ENCODE measurements around the gene SLC35F5. TPM values are rescaled to one million over a fixed set of nuclear protein-coding genes. Genes with fewer than 3 reads are reported as not detected.
"Not testable (repeated sequence)": the region's sequence is repeated elsewhere in the genome, so short reads cannot be mapped to it uniquely, and the experiment has no call there.

SLC35F5 gene
- polyA plus RNA-seq, 4 donors: 12.7 to 86.0 (median 19.7) TPM

DNA sequence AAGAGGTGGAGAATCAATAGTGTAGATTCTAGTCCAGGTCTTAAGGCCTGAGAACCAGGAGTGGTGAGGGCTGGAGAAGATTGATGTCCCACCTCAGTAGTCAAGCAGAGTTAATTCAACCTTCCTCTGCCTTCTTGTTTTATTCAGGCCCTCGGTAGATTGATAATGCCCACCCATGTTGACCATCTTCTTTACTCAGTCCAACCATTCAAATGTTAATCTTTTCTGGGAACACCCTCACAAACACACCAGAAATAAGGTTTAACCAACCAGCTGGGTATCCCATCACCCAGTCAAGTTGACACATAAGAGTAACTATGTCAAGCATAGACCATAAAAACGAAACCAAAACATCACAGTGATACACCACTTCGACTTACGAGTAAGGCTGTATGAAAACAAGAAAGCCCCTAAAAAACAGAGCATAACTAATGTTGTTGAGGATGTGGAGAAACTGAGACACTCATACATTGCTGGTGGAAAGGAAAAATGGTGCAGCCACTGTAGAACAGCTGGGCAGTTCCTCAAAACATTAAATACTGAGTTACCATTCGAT, 57.5 kb downstream of the SLC35F5 start:
- H3K27ac ChIP-seq (ENCODE audit: low read depth in 1 of 3, low read length in 2 of 3): no peak overlapping the region
- DNase-seq (no peak), FAIRE-seq (no peak)
- H3K4me1 ChIP-seq (ENCODE audit: control insufficient read depth in 3 of 3, insufficient read depth in 2 of 3, low read depth in 1 of 3, low read length in 2 of 3): peaks cover 0 to 9% (median 0%) of the 10 kb centered on the region in 3 donors
- H3K4me3 ChIP-seq (ENCODE audit: low read depth in 1 of 3, low read length in 3 of 3): no peak overlapping the region
- whole genome bisulfite sequencing, 3 donors: 78 to 89% (median 85%) methylated on average over 5 of the region's 5 CpGs
- no peaks in the 10 kb centered on the region for H3K36me3 ChIP-seq (ENCODE audit: control insufficient read depth in 3 of 3, insufficient read depth in 2 of 3, low read depth in 1 of 3, low read length in 3 of 3)
- H3K9me3 ChIP-seq (ENCODE audit: control insufficient read depth in 2 of 2, insufficient read depth in 1 of 2, low read depth in 1 of 2, low read length in 1 of 2): no peaks in the 10 kb centered on the region
- no peaks in the 10 kb centered on the region for H3K27me3 ChIP-seq (ENCODE audit: control insufficient read depth in 3 of 3, insufficient read depth in 3 of 3, low read length in 3 of 3)

DNA sequence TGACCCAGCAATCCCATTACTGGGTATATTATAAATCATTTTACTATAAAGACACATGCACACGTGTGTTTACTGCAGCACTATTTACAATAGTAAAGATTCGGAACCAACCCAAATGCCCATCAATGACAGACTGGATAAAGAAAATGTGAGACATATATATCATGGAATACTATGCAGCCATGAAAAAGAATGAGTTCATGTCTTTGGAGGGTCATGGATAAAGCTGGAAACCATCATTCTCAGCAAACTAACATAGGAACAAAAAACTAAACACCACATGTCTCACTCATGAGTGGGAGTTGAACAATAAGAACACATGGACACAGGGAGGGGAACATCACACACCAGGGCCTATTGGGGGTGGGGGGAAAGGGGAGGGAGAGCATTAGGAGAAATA, 58.2 kb downstream of the SLC35F5 start:
- DNase-seq; H3K9me3 ChIP-seq (ENCODE audit: control insufficient read depth in 2 of 2, insufficient read depth in 1 of 2, low read depth in 1 of 2, low read length in 1 of 2); H3K27me3 ChIP-seq (ENCODE audit: control insufficient read depth in 3 of 3, insufficient read depth in 3 of 3, low read length in 3 of 3); H3K4me1 ChIP-seq (ENCODE audit: control insufficient read depth in 3 of 3, insufficient read depth in 2 of 3, low read depth in 1 of 3, low read length in 2 of 3); H3K4me3 ChIP-seq (ENCODE audit: low read depth in 1 of 3, low read length in 3 of 3); H3K36me3 ChIP-seq (ENCODE audit: control insufficient read depth in 3 of 3, insufficient read depth in 2 of 3, low read depth in 1 of 3, low read length in 3 of 3); FAIRE-seq; H3K27ac ChIP-seq (ENCODE audit: low read depth in 1 of 3, low read length in 2 of 3): not testable (repeated sequence)
- WGBS, 3 donors: 93 to 98% (median 94%) methylated on average over 2 of the region's 2 CpGs

DNA sequence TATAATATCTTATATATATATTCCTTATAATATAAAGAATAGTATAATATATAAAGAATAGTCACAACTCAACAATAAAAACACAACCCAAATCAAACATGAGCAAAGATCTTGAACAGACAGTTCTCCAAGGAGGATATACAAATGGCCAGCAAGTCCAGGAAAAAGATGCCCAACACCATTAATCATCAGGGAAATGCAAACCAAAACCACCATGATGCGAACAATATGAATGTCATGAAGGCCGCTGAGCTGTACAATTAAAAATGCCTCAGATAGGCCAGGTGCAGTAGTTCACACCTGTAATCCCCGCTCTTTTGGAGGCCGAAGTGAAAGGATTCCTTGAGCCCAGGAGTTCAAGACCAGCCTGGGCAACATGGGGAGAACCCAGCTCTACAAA, 58.9 kb downstream of the SLC35F5 start:
- Histone ChIP-seq H3K36me3 (ENCODE audit: control insufficient read depth in 3 of 3, insufficient read depth in 2 of 3, low read depth in 1 of 3, low read length in 3 of 3) (no peaks in the 10 kb centered on the region), H3K4me1 (ENCODE audit: control insufficient read depth in 3 of 3, insufficient read depth in 2 of 3, low read depth in 1 of 3, low read length in 2 of 3) (no peaks in the 10 kb centered on the region), H3K27me3 (ENCODE audit: control insufficient read depth in 3 of 3, insufficient read depth in 3 of 3, low read length in 3 of 3) (no peaks in the 10 kb centered on the region), H3K9me3 (ENCODE audit: control insufficient read depth in 2 of 2, insufficient read depth in 1 of 2, low read depth in 1 of 2, low read length in 1 of 2) (no peaks in the 10 kb centered on the region), H3K4me3 (ENCODE audit: low read depth in 1 of 3, low read length in 3 of 3) (no peak overlapping the region), H3K27ac (ENCODE audit: low read depth in 1 of 3, low read length in 2 of 3) (no peak overlapping the region)
- no peak for FAIRE-seq
- 95 to 99% (median 99%) methylated on average over 4 of the region's 4 CpGs for WGBS, 3 donors
- DNase-seq: no peak

DNA sequence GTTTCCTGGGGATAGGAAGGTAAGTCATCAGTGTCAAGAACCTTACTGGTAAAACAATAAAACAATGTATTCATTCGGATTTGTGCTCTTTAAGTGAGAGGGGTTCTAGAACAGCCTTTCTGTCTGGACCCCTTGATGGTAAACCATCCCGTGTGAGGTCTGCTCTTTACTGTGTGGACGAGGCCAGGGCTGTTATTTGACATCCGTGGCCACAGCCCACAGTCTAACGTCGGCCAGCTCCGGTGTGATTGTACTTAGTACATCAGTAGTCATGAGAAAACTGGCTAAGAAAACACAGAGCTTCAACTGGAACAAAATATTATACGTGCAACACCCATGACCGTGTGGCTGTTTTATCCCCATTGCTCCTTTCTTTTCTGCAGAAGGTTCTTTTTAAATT, 62.0 kb downstream of the SLC35F5 start:
- DNase-seq: no peak
- 70 to 78% (median 77%) methylated on average over 9 of the region's 9 CpGs for WGBS, 3 donors

DNA sequence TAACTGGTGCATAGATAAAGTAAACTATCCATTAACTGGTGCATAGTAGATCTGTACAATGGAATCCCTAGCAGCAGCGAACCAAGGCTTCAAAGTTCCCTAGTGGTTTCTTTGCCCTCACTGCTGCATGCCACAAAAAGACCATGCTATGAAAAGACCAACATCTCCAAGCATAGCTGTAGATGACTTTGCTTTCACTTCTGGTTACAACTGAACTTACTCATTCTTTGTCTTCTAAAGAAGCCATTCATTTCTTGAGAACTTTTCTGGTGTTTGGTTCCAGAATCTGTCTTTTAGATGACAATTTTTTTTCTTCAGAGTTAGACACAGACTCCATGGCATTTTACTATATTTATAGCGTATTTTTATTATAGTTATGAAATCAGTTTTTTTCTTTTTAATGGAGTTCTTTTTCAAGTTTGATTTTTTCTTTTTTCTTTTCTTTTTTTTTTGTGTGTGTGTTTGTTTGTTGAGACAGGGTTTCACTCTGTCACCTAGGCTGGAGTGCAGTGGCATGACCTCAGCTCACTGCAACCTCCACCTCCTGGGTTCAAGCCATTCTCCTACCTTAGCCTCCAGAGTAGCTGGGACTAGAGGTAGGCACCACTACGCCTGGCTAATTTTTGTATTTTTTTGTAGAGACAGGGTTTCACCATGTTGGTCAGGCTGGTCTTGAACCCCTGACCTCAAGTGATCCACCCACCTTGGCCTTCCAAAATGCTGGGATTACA, 63.6 kb downstream of the SLC35F5 start:
- DNase-seq (peak in 1 of 2 donors; percentile 12), FAIRE-seq (no peak)
- 62 to 77% (median 63%) methylated on average over 3 of the region's 3 CpGs for WGBS, 3 donors

More for the DNA sequence above, 62.0 kb downstream of the SLC35F5 start:
- H3K4me3 ChIP-seq (ENCODE audit: low read depth in 1 of 3, low read length in 3 of 3): no peak overlapping the region
- H3K9me3 ChIP-seq (ENCODE audit: control insufficient read depth in 2 of 2, insufficient read depth in 1 of 2, low read depth in 1 of 2, low read length in 1 of 2): no peaks in the 10 kb centered on the region
- H3K36me3 ChIP-seq (ENCODE audit: control insufficient read depth in 3 of 3, insufficient read depth in 2 of 3, low read depth in 1 of 3, low read length in 3 of 3): no peaks in the 10 kb centered on the region
- H3K4me1 ChIP-seq (ENCODE audit: control insufficient read depth in 3 of 3, insufficient read depth in 2 of 3, low read depth in 1 of 3, low read length in 2 of 3): no peaks in the 10 kb centered on the region
- no peak for FAIRE-seq
- H3K27me3 ChIP-seq (ENCODE audit: control insufficient read depth in 3 of 3, insufficient read depth in 3 of 3, low read length in 3 of 3): no peaks in the 10 kb centered on the region
- no peak overlapping the region for H3K27ac ChIP-seq (ENCODE audit: low read depth in 1 of 3, low read length in 2 of 3)

DNA sequence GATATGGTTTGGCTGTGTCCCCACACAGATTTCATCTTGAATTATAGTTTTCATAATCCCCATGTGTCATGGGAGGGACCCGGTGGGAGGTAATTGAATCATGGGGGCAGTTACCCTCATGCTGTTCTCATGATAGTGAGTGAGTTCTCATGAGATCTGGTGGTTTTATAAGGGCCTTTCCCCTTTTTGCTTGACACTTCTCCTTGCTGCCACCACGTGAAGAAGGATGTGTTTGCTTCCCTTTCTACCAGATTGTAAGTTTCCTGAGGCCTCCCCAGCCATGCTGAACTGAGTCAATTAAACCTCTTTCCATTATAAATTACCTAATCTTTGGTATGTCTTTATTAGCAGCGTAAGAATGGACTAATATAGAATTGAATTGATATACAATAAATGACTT, 65.6 kb downstream of the SLC35F5 start:
- H3K9me3 ChIP-seq (ENCODE audit: control insufficient read depth in 2 of 2, insufficient read depth in 1 of 2, low read depth in 1 of 2, low read length in 1 of 2): not testable (repeated sequence)

More for the DNA sequence above, 63.6 kb downstream of the SLC35F5 start:
- H3K27me3 ChIP-seq (ENCODE audit: control insufficient read depth in 3 of 3, insufficient read depth in 3 of 3, low read length in 3 of 3): no peaks in the 10 kb centered on the region
- no peak overlapping the region for H3K27ac ChIP-seq (ENCODE audit: low read depth in 1 of 3, low read length in 2 of 3)
- no peak overlapping the region for H3K4me3 ChIP-seq (ENCODE audit: low read depth in 1 of 3, low read length in 3 of 3)
- H3K4me1 ChIP-seq (ENCODE audit: control insufficient read depth in 3 of 3, insufficient read depth in 2 of 3, low read depth in 1 of 3, low read length in 2 of 3): no peaks in the 10 kb centered on the region
- no peaks in the 10 kb centered on the region for H3K36me3 ChIP-seq (ENCODE audit: control insufficient read depth in 3 of 3, insufficient read depth in 2 of 3, low read depth in 1 of 3, low read length in 3 of 3)
- no peaks in the 10 kb centered on the region for H3K9me3 ChIP-seq (ENCODE audit: control insufficient read depth in 2 of 2, insufficient read depth in 1 of 2, low read depth in 1 of 2, low read length in 1 of 2)

DNA sequence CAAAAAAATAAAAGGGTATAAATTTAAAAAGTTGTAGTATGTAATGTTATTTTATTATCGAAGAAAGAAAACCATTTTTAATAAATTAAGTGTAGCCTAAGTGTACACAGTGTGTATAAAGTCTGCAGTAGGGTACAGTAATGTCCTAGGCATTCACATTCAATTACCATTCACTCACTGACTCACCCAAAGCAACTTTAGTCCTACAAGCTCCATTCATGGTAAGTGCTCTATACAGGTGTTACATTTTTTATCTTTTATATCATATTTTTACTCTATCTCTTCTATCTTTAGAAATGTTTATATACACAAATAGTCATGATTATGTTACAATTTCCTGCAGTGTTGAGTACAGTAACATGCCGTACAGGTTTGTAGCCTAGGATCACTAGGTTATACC, 69.9 kb downstream of the SLC35F5 start:
- no peak overlapping the region for H3K27ac ChIP-seq (ENCODE audit: low read depth in 1 of 3, low read length in 2 of 3)
- no peaks in the 10 kb centered on the region for H3K36me3 ChIP-seq (ENCODE audit: control insufficient read depth in 3 of 3, insufficient read depth in 2 of 3, low read depth in 1 of 3, low read length in 3 of 3)
- H3K4me1 ChIP-seq (ENCODE audit: control insufficient read depth in 3 of 3, insufficient read depth in 2 of 3, low read depth in 1 of 3, low read length in 2 of 3): no peaks in the 10 kb centered on the region
- no peaks in the 10 kb centered on the region for H3K9me3 ChIP-seq (ENCODE audit: control insufficient read depth in 2 of 2, insufficient read depth in 1 of 2, low read depth in 1 of 2, low read length in 1 of 2)
- FAIRE-seq: no peak
- H3K27me3 ChIP-seq (ENCODE audit: control insufficient read depth in 3 of 3, insufficient read depth in 3 of 3, low read length in 3 of 3): no peaks in the 10 kb centered on the region
- WGBS, 3 donors: 87 to 88% (median 88%) methylated on average over 2 of the region's 2 CpGs
- no peak for DNase-seq
- H3K4me3 ChIP-seq (ENCODE audit: low read depth in 1 of 3, low read length in 3 of 3): no peak overlapping the region

More for the DNA sequence above, 65.6 kb downstream of the SLC35F5 start:
- 54 to 71% (median 54%) methylated on average over 3 of the region's 3 CpGs for WGBS, 3 donors
- not testable (repeated sequence) for H3K4me1 ChIP-seq (ENCODE audit: control insufficient read depth in 3 of 3, insufficient read depth in 2 of 3, low read depth in 1 of 3, low read length in 2 of 3); DNase-seq; H3K4me3 ChIP-seq (ENCODE audit: low read depth in 1 of 3, low read length in 3 of 3); FAIRE-seq; H3K27me3 ChIP-seq (ENCODE audit: control insufficient read depth in 3 of 3, insufficient read depth in 3 of 3, low read length in 3 of 3); H3K27ac ChIP-seq (ENCODE audit: low read depth in 1 of 3, low read length in 2 of 3); H3K36me3 ChIP-seq (ENCODE audit: control insufficient read depth in 3 of 3, insufficient read depth in 2 of 3, low read depth in 1 of 3, low read length in 3 of 3)

DNA sequence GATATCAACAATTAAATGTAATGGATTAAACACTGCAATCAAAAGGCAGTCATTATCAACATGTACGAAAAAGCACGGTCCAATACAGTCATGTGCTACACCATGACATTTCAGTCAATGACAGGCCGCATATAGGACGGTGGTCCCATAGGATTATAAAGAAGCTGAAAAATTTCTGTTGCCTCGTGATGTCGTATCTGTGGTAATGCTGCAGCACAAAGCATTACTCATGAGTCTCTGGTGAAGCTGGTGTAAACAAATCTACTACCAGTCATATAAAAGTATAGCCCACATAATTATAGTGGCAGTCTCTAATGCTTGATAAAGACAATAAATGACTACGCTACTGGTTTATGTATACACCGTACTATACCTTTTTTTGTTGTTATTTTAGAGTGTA, 71.0 kb downstream of the SLC35F5 start:
- Histone ChIP-seq H3K27ac (ENCODE audit: low read depth in 1 of 3, low read length in 2 of 3) (no peak overlapping the region), H3K36me3 (ENCODE audit: control insufficient read depth in 3 of 3, insufficient read depth in 2 of 3, low read depth in 1 of 3, low read length in 3 of 3) (no peaks in the 10 kb centered on the region), H3K9me3 (ENCODE audit: control insufficient read depth in 2 of 2, insufficient read depth in 1 of 2, low read depth in 1 of 2, low read length in 1 of 2) (no peaks in the 10 kb centered on the region), H3K27me3 (ENCODE audit: control insufficient read depth in 3 of 3, insufficient read depth in 3 of 3, low read length in 3 of 3) (no peaks in the 10 kb centered on the region), H3K4me3 (ENCODE audit: low read depth in 1 of 3, low read length in 3 of 3) (no peak overlapping the region), H3K4me1 (ENCODE audit: control insufficient read depth in 3 of 3, insufficient read depth in 2 of 3, low read depth in 1 of 3, low read length in 2 of 3) (no peaks in the 10 kb centered on the region)
- FAIRE-seq (no peak), DNase-seq (no peak)
- 91 to 94% (median 94%) methylated on average over 8 of the region's 8 CpGs for WGBS, 3 donors

DNA sequence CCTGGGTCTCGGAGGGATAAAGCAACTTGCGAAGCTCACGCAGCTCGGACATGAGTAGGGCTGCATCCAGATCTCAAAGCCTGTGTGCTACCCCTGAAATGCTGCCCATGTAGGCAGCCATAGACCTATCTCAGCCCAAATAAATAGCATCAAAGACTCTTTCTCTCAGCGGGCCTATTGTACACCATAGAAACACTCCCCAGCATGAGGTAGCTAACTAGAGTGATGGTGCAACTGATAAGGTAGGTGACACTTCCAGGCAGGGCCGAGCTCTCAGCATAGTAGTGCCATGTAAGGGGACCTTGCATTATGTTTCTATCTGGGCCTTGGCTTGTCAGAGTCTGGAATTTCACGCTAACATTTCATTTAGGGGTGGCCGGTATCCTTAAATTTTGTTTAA, 77.0 kb downstream of the SLC35F5 start:
- DNase-seq (no peak), FAIRE-seq (no peak)
- H3K4me3 ChIP-seq (ENCODE audit: low read depth in 1 of 3, low read length in 3 of 3): no peak overlapping the region
- no peaks in the 10 kb centered on the region for H3K4me1 ChIP-seq (ENCODE audit: control insufficient read depth in 3 of 3, insufficient read depth in 2 of 3, low read depth in 1 of 3, low read length in 2 of 3)
- 86 to 89% (median 87%) methylated on average over 8 of the region's 8 CpGs for WGBS, 3 donors
- no peaks in the 10 kb centered on the region for H3K36me3 ChIP-seq (ENCODE audit: control insufficient read depth in 3 of 3, insufficient read depth in 2 of 3, low read depth in 1 of 3, low read length in 3 of 3)
- no peaks in the 10 kb centered on the region for H3K9me3 ChIP-seq (ENCODE audit: control insufficient read depth in 2 of 2, insufficient read depth in 1 of 2, low read depth in 1 of 2, low read length in 1 of 2)
- H3K27ac ChIP-seq (ENCODE audit: low read depth in 1 of 3, low read length in 2 of 3): no peak overlapping the region
- H3K27me3 ChIP-seq (ENCODE audit: control insufficient read depth in 3 of 3, insufficient read depth in 3 of 3, low read length in 3 of 3): no peaks in the 10 kb centered on the region
